Vagina (tissue), 2 donors: ENCODE results near the gene SYNDIG1L. TPM values are rescaled to one million over a fixed set of nuclear protein-coding genes. Genes with fewer than 3 reads are reported as not detected.

Experiments
- DNase-seq, 2 donors: peaks; one replicate each; pipeline ENCODE4 v3.0.0-alpha.2; 2017; ENCODE audit errors: extremely low spot score in 2 of 2
- H3K27ac ChIP-seq: fragments of 200-600 bp; sonication (generic); one replicate; pipeline ENCODE4 v1.5.1; 2019
- H3K27me3 ChIP-seq: fragments of 200-600 bp; sonication (generic); one replicate; pipeline ENCODE4 v1.5.1; 2019
- H3K36me3 ChIP-seq, 2 donors: fragments of 200-600 bp; sonication (generic); one replicate each; pipeline ENCODE4 v1.5.1; 2017 to 2019
- H3K4me1 ChIP-seq: fragments of 200-600 bp; sonication (generic); one replicate; pipeline ENCODE4 v1.5.1; 2019
- H3K4me3 ChIP-seq, 2 donors: fragments of 200-600 bp; sonication (generic); 1 replicate in 1 of 2; 2 replicates in 1 of 2; pipeline ENCODE4 v1.5.1; 2016 to 2019
- H3K9me3 ChIP-seq: fragments of 200-600 bp; sonication (generic); one replicate; pipeline ENCODE4 v1.5.1; 2019
- CTCF ChIP-seq, 3 experiments: fragments of 450-650 bp in 2 of 3; fragments of 200-600 bp in 1 of 3; sonication (generic) in 1 of 3; IDR thresholded peaks; one replicate each; pipeline ENCODE4 v1.5.1; 2017 to 2019; ENCODE audit warnings: antibody characterized with exemption in 3 of 3, mild to moderate bottlenecking in 2 of 3, moderate library complexity in 2 of 3
- POLR2A ChIP-seq, 2 donors: fragments of 450-650 bp; IDR thresholded peaks; one replicate each; pipeline ENCODE4 v1.6.1; 2017; ENCODE audit warnings: antibody characterized with exemption in 2 of 2, mild to moderate bottlenecking in 2 of 2, moderate library complexity in 2 of 2
- POLR2AphosphoS5 ChIP-seq, 2 donors: sonication (generic); formaldehyde crosslinking; IDR thresholded peaks; one replicate each; pipeline ENCODE4 v1.9.0; 2017; ENCODE audit warnings: antibody characterized with exemption in 2 of 2, mild to moderate bottlenecking in 2 of 2, low read depth in 1 of 2; ENCODE audit not compliant: insufficient read depth in 1 of 2
- intact Hi-C: fragments of 100-400 bp; cut with DNase I; formaldehyde crosslinking; loops from one replicate; pipeline ENCODE4 v1.15.1; 2023
- total RNA-seq: library from RNA; depleted of rRNA; stranded (reverse); fragments of >200 nt; gene quantifications from one replicate; pipeline ENCODE4 v1.2.3, GENCODE V29; 2016

The SYNDIG1L gene
- total RNA-seq, 1 donor from 2014 or later: not detected

GRCh38 chr14:74417611-74418010 is 8.4 kb downstream of the SYNDIG1L start:
- intact Hi-C loops: no loop called here
- no peak overlapping the region for H3K4me3 ChIP-seq
- no peaks in the 10 kb centered on the region for H3K27me3 ChIP-seq
- DNase-seq: no peak
- no peak overlapping the region for H3K27ac ChIP-seq
- no peaks in the 10 kb centered on the region for H3K4me1 ChIP-seq
- H3K9me3 ChIP-seq: no peaks in the 10 kb centered on the region
- TF ChIP-seq POLR2AphosphoS5 (IDR thresholded peaks at IDR 0.05; ENCODE audit: insufficient read depth in 1 of 2, low read depth in 1 of 2): no peak
- no peak for TF ChIP-seq CTCF (IDR thresholded peaks at IDR 0.05)
- no peak for TF ChIP-seq POLR2A (IDR thresholded peaks at IDR 0.05)
- no peaks in the 10 kb centered on the region for H3K36me3 ChIP-seq

GRCh38 chr14:74417201-74417600 is 8.8 kb downstream of the SYNDIG1L start:
- intact Hi-C loops: no loop called here
- H3K9me3 ChIP-seq: no peaks in the 10 kb centered on the region
- no peak overlapping the region for H3K27ac ChIP-seq
- H3K27me3 ChIP-seq: no peaks in the 10 kb centered on the region
- TF ChIP-seq CTCF (IDR thresholded peaks at IDR 0.05) (no peak), POLR2A (IDR thresholded peaks at IDR 0.05) (no peak), POLR2AphosphoS5 (IDR thresholded peaks at IDR 0.05; ENCODE audit: insufficient read depth in 1 of 2, low read depth in 1 of 2) (no peak)
- no peak for DNase-seq
- no peaks in the 10 kb centered on the region for H3K4me1 ChIP-seq
- H3K36me3 ChIP-seq: no peaks in the 10 kb centered on the region
- H3K4me3 ChIP-seq: no peak overlapping the region

GRCh38 chr14:74415115-74415437 is 10.9 kb downstream of the SYNDIG1L start:
- no peaks in the 10 kb centered on the region for H3K27me3 ChIP-seq
- no peak for DNase-seq
- no peaks in the 10 kb centered on the region for H3K9me3 ChIP-seq
- H3K36me3 ChIP-seq: no peaks in the 10 kb centered on the region
- no peak overlapping the region for H3K27ac ChIP-seq
- intact Hi-C loops: no loop called here
- no peak overlapping the region for H3K4me3 ChIP-seq
- no peak for TF ChIP-seq POLR2AphosphoS5 (IDR thresholded peaks at IDR 0.05; ENCODE audit: insufficient read depth in 1 of 2, low read depth in 1 of 2)
- TF ChIP-seq POLR2A (IDR thresholded peaks at IDR 0.05): no peak
- TF ChIP-seq CTCF (IDR thresholded peaks at IDR 0.05): no peak
- no peaks in the 10 kb centered on the region for H3K4me1 ChIP-seq

GRCh38 chr14:74414403-74415114 is 11.5 kb downstream of the SYNDIG1L start:
- Histone ChIP-seq H3K9me3 (no peaks in the 10 kb centered on the region), H3K4me3 (no peak overlapping the region), H3K27me3 (no peaks in the 10 kb centered on the region), H3K27ac (no peak overlapping the region), H3K4me1 (no peaks in the 10 kb centered on the region), H3K36me3 (no peaks in the 10 kb centered on the region)
- TF ChIP-seq CTCF (IDR thresholded peaks at IDR 0.05) (no peak), POLR2AphosphoS5 (IDR thresholded peaks at IDR 0.05; ENCODE audit: insufficient read depth in 1 of 2, low read depth in 1 of 2) (no peak), POLR2A (IDR thresholded peaks at IDR 0.05) (no peak)
- intact Hi-C loops: no loop called here
- DNase-seq: no peak

GRCh38 chr14:74413627-74414026 is 12.4 kb downstream of the SYNDIG1L start:
- intact Hi-C loops: no loop called here
- Histone ChIP-seq H3K9me3 (no peaks in the 10 kb centered on the region), H3K36me3 (no peaks in the 10 kb centered on the region), H3K4me3 (no peak overlapping the region), H3K4me1 (no peaks in the 10 kb centered on the region), H3K27me3 (no peaks in the 10 kb centered on the region), H3K27ac (no peak overlapping the region)
- no peak for DNase-seq
- TF ChIP-seq POLR2A (IDR thresholded peaks at IDR 0.05): no peak
- TF ChIP-seq CTCF (IDR thresholded peaks at IDR 0.05): no peak
- no peak for TF ChIP-seq POLR2AphosphoS5 (IDR thresholded peaks at IDR 0.05; ENCODE audit: insufficient read depth in 1 of 2, low read depth in 1 of 2)
